GM12878 (cell line): ENCODE measurements around the gene CWC22. TPM values are rescaled to one million over a fixed set of nuclear protein-coding genes. Genes with fewer than 3 reads are reported as not detected.

Experiments used
- ATAC-seq: fragments of 200-7000 bp; cut with Tn5 transposase; 3 replicates; pipeline ENCODE4 v1.9.1; 2020; ENCODE audit warnings: mild to moderate bottlenecking, moderate library complexity
- Bru-seq: library from RNA; stranded (reverse); fragments of 400-500 nt; gene quantifications from one replicate; lab custom pipeline; 2021; lab: Mats Ljungman, UMichigan
- BruChase-seq, 2 experiments: library from RNA; stranded (reverse); fragments of 400-500 nt; gene quantifications; one replicate each; lab custom pipeline; 2021; lab: Mats Ljungman, UMichigan
- BruUV-seq: library from RNA; stranded (reverse); fragments of 400-500 nt; replicated peaks from 2 replicates; lab custom pipeline; 2021; lab: Mats Ljungman, UMichigan
- CTCF ChIA-PET: fragments of 300-600 bp; sonication (Branson Sonifier 250); formaldehyde crosslinking; extraction: SDS; loops from one replicate; lab custom pipeline; 2021; ENCODE audit warnings: inconsistent platforms; lab: Yijun Ruan, JAX
- POLR2A ChIA-PET: fragments of 350-600 bp; formaldehyde crosslinking; extraction: SDS; loops from one replicate; lab custom pipeline; 2021; ENCODE audit warnings: inconsistent platforms; lab: Charles Lee
- RAD21 ChIA-PET: fragments of 300-600 bp; sonication (Branson Sonifier 250); formaldehyde crosslinking; loops from one replicate; lab custom pipeline; 2023; ENCODE audit warnings: antibody characterized with exemption; ENCODE audit not compliant: unreplicated experiment; lab: Charles Lee
- SMC1A ChIA-PET: fragments of 300-600 bp; sonication (Branson Sonifier 250); formaldehyde crosslinking; loops from one replicate; lab custom pipeline; 2023; ENCODE audit not compliant: unreplicated experiment, uncharacterized antibody; lab: Charles Lee
- DNase-seq: peaks from one replicate; pipeline ENCODE4 v3.0.0-alpha.2; 2011; ENCODE audit warnings: low read depth, low spot score
- FAIRE-seq: peaks from 3 replicates; lab custom pipeline; 2011; peaks lifted over from hg19 to GRCh38; lab: Jason Lieb, UNC
- H2AFZ ChIP-seq: 2 replicates; pipeline ENCODE4 v1.6.0; 2011; ENCODE audit warnings: low read depth, low read length, control low read depth; ENCODE audit not compliant: control insufficient read depth
- H3K27ac ChIP-seq: 2 replicates; pipeline ENCODE4 v1.5.1; 2011; ENCODE audit warnings: control low read depth; ENCODE audit not compliant: control insufficient read depth, insufficient read depth
- H3K27me3 ChIP-seq, 2 experiments: replicated peaks in 1 of 2; 2 replicates each; pipeline versions ENCODE4 v1.6.0 to v1.6.1; 2011; ENCODE audit warnings: low read length in 1 of 2; ENCODE audit not compliant: control insufficient read depth in 2 of 2, insufficient read depth in 2 of 2
- H3K36me3 ChIP-seq, 2 experiments: 2 replicates each; pipeline ENCODE4 v1.5.1; 2011; ENCODE audit warnings: low read length in 1 of 2; ENCODE audit not compliant: control insufficient read depth in 2 of 2, insufficient read depth in 2 of 2
- H3K4me1 ChIP-seq: 2 replicates; pipeline ENCODE4 v1.6.1; 2011; ENCODE audit warnings: mild to moderate bottlenecking, low read length, moderate library complexity, mixed read lengths; ENCODE audit not compliant: control insufficient read depth, insufficient read depth
- H3K4me2 ChIP-seq: 2 replicates; pipeline ENCODE4 v1.6.0; 2011; ENCODE audit warnings: control low read depth; ENCODE audit not compliant: control insufficient read depth, insufficient read depth
- H3K4me3 ChIP-seq: fragments of 200-600 bp; sonication (generic); 2 replicates; pipeline ENCODE4 v1.5.1; 2016
- H3K79me2 ChIP-seq: 2 replicates; pipeline ENCODE4 v1.6.0; 2011; ENCODE audit warnings: low read length; ENCODE audit not compliant: control insufficient read depth, insufficient read depth
- H3K9ac ChIP-seq: 2 replicates; pipeline ENCODE4 v1.8.0; 2011; ENCODE audit warnings: low read length, control low read depth, mixed read lengths; ENCODE audit not compliant: control insufficient read depth, insufficient read depth
- H3K9me3 ChIP-seq: replicated peaks from 3 replicates; pipeline ENCODE4 v1.5.1; 2011; ENCODE audit warnings: mild to moderate bottlenecking, low read length; ENCODE audit not compliant: control insufficient read depth, insufficient read depth
- H4K20me1 ChIP-seq: 2 replicates; pipeline ENCODE4 v1.6.0; 2011; ENCODE audit not compliant: control insufficient read depth, insufficient read depth
- CBX5 ChIP-seq: sonication (generic); IDR thresholded peaks from 2 replicates; pipeline ENCODE4 v1.6.1; 2016; ENCODE audit warnings: low read depth, moderate library complexity, mild to moderate bottlenecking, inconsistent platforms
- HCFC1 ChIP-seq: fragments of 150-350 bp; IDR thresholded peaks from 2 replicates; pipeline ENCODE4 v1.6.1; 2014; ENCODE audit warnings: low read length
- NR2C1 ChIP-seq: fragments of 450-650 bp; IDR thresholded peaks from 2 replicates; pipeline ENCODE4 v1.6.1; 2017; ENCODE audit warnings: antibody characterized with exemption, mild to moderate bottlenecking, moderate library complexity
- RB1 ChIP-seq: fragments of 450-650 bp; formaldehyde crosslinking; IDR thresholded peaks from 2 replicates; pipeline ENCODE4 v1.6.1; 2017; ENCODE audit warnings: mild to moderate bottlenecking, borderline replicate concordance
- RBBP5 ChIP-seq: fragments of 200-600 bp; sonication (generic); conservative IDR thresholded peaks from 2 replicates; pipeline ENCODE4 v1.6.1; 2016
- SMAD1 ChIP-seq: fragments of 450-650 bp; IDR thresholded peaks from 2 replicates; pipeline ENCODE4 v1.6.1; 2018; ENCODE audit warnings: mild to moderate bottlenecking, low read depth; ENCODE audit not compliant: partially characterized antibody
- SMARCA5 ChIP-seq: fragments of 450-650 bp; IDR thresholded peaks from 2 replicates; pipeline ENCODE4 v1.6.1; 2017; ENCODE audit warnings: mild to moderate bottlenecking
- TAF1 ChIP-seq: IDR thresholded peaks from 2 replicates; pipeline ENCODE4 v1.6.1; 2011; ENCODE audit warnings: mild to moderate bottlenecking, low read depth, low read length, borderline replicate concordance
- WGBS: methylation state at CpG from one replicate; pipeline ENCODE4 v1.1.6; 2016; ENCODE audit warnings: low lambda C conversion rate; ENCODE audit not compliant: insufficient replicate concordance, insufficient coverage; ENCODE audit errors: missing lambda C conversion rate; 5-methylcytosine and 5-hydroxymethylcytosine counted together
- in situ Hi-C: fragments of 300-500 bp; cut with MboI; formaldehyde crosslinking; loops from 9 replicates; pipeline ENCODE4 v1.14.3; 2018; ENCODE audit warnings: mixed read lengths
- intact Hi-C: fragments of 100-400 bp; cut with micrococcal nuclease; formaldehyde crosslinking; loops from one replicate; pipeline ENCODE4 v1.14.2; 2022; ENCODE audit not compliant: unreplicated experiment
- long read RNA-seq, 2 experiments: library from polyadenylated mRNA; unstranded; transcript quantifications; one replicate each; pipeline ENCODE4 v2.0.0, GENCODE V29; 2019 to 2020
- polyA minus RNA-seq, 3 experiments: library from RNA; depleted of rRNA, polyadenylated mRNA; stranded (reverse); fragments of >200 nt; gene quantifications; 2 replicates each; pipeline ENCODE4 v1.2.3, GENCODE V29; 2011
- polyA plus RNA-seq, 11 experiments: library from polyadenylated mRNA; depleted of rRNA in 4 of 11; unstranded in 6 of 11; stranded (reverse) in 5 of 11; fragments of >200 nt; fragmentation: Nextera tagmentation in 4 of 11; fragmentation: Illumina TruSeq in 1 of 11; extraction: Ambion mirVana in 4 of 11; extraction: Trizol in 1 of 11; gene quantifications; 1 replicate in 1 of 11; 2 replicates in 10 of 11; pipeline versions ENCODE4 v1.2.1 to v1.2.3, GENCODE V29; 2011 to 2016; ENCODE audit warnings: inconsistent platforms in 2 of 11, missing spikeins in 2 of 11, low read depth in 1 of 11
- total RNA-seq, 4 experiments: library from RNA; depleted of rRNA in 3 of 4; stranded (reverse); fragments of >200 nt in 3 of 4; fragmentation: Illumina TruSeq in 1 of 4; extraction: Trizol in 1 of 4; gene quantifications; 2 replicates each; pipeline versions ENCODE4 v1.2.1 to v1.2.3, GENCODE V29; 2013 to 2021
- TF ChIP-seq, protein P1 (sequence below): fragments of 450-650 bp; IDR thresholded peaks from 2 replicates; pipeline ENCODE4 v1.6.1; 2016; ENCODE audit warnings: mild to moderate bottlenecking
- TF ChIP-seq, protein P2 (sequence below): fragments of 450-650 bp; IDR thresholded peaks from 2 replicates; pipeline ENCODE4 v1.6.1; 2018; ENCODE audit warnings: mild to moderate bottlenecking, low read depth, moderate library complexity; ENCODE audit not compliant: partially characterized antibody
- TF ChIP-seq, protein P3 (sequence below): IDR thresholded peaks from 2 replicates; pipeline ENCODE4 v1.6.1; 2012; ENCODE audit warnings: low read length, inconsistent platforms

Gene CWC22
- total RNA-seq (2013; cell fraction: nucleolus; rRNA removed) = 20.3 and 20.4 TPM in 2 replicates
- 19.2 and 21.3 TPM in 2 replicates for total RNA-seq (2014; rRNA removed)
- 26.3 and 26.9 TPM in 2 replicates for total RNA-seq (2014; rRNA removed; fragmentation: Illumina TruSeq; extraction: Trizol)
- total RNA-seq (2021) = 20.4 and 22.1 TPM in 2 replicates
- 7.5 TPM for polyA plus RNA-seq (2011; ENCODE audit: low read depth)
- 8.2 and 12.1 TPM in 2 replicates for polyA plus RNA-seq (2011; rRNA removed)
- 3.0 and 4.7 TPM in 2 replicates for polyA plus RNA-seq (2011; cell fraction: cytosol; rRNA removed)
- 4.9 and 8.1 TPM in 2 replicates for polyA plus RNA-seq (2011; cell fraction: nucleus; rRNA removed)
- 13.2 and 17.1 TPM in 2 replicates for polyA plus RNA-seq (2012)
- polyA plus RNA-seq (2014; fragmentation: Illumina TruSeq; extraction: Trizol) = 38.5 and 50.8 TPM in 2 replicates
- polyA plus RNA-seq (2014; fragmentation: Nextera tagmentation; extraction: Ambion mirVana) = 10 to 100 TPM; 26.4 to 29.5 TPM
- polyA plus RNA-seq (2014; rRNA removed) = 13.8 and 16.6 TPM in 2 replicates
- polyA plus RNA-seq (2016; fragmentation: Nextera tagmentation; extraction: Ambion mirVana) = 10 to 100 TPM; 34.2 to 34.9 TPM
- 6.9 and 11.8 TPM in 2 replicates for polyA minus RNA-seq (2011; rRNA and poly(A)+ RNA removed)
- polyA minus RNA-seq (2011; cell fraction: cytosol; rRNA and poly(A)+ RNA removed) = 3.3 and 5.9 TPM in 2 replicates
- 5.4 and 6.9 TPM in 2 replicates for polyA minus RNA-seq (2011; cell fraction: nucleus; rRNA and poly(A)+ RNA removed)
- Bru-seq, nascent RNA = percentile 87 among the genes with signal in this experiment
- percentile 62 among the genes with signal in this experiment for BruChase-seq, experiment 1, labeled RNA remaining after a 6-hour chase
- percentile 76 among the genes with signal in this experiment for BruChase-seq, experiment 2, labeled RNA remaining after a 2-hour chase
- long read RNA-seq, experiment 1, transcript CWC22-201 (20 exons, 2,392 nt) = major isoform, 17 of 28 reads
- long read RNA-seq, experiment 1, partial matches to known transcripts = 6 of 28 reads
- long read RNA-seq, experiment 1, other reads (novel, unspliced or antisense) = 5 of 28 reads
- long read RNA-seq, experiment 2, transcript CWC22-201 (20 exons, 2,392 nt) = major isoform, 118 of 274 reads
- long read RNA-seq, experiment 2, partial matches to known transcripts = 81 of 274 reads
- long read RNA-seq, experiment 2, other reads (novel, unspliced or antisense) = 75 of 274 reads

DNA sequence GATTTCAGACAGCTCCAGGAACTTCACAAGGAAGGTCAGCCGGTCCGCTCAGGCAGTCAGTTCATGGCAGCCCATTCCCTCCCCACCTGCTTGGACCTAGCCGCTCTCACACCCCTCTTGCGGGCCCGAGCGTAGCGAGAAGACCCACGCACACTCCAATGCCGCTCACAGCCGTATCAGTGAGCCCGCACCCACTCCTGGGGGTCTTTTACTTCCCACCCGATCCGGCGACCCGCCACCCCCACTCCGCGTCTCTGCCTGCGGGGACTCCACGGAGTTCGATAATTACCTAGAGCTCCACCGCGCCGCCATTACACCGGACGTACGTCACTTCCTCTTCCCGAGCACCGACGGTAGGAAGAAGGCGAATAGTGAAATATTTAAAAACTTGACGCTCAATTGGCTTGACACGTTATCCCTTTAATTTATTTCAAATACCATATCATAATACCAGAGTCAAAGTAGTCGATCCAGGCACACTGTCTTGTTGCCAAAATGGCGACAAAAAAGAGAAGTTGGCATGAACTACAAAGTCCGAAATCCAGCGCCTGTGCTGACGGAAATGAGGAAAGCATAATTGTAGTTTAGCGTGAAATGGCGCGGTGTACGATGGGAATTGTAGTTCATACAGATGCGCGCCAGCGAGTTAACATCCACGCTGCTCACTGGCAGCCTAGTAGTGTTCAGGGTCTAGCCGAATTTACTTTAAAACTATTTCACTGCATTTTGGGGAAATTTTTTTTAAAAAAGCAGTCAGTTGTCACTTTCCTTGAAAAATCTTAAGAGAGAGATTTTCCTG, at the start of gene CWC22:
Gene CWC22 (minus strand): TSS at position 517 of the 799 bp plus-strand sequence. CDS start 13,956 bp downstream, outside the sequence.
- no peaks in the 10 kb centered on the region; the same call in 2 of the 3 replicates for H3K9me3 ChIP-seq
- peak within 1 kb of the TSS; percentile 93 for H3K9ac ChIP-seq
- no peaks in the 10 kb centered on the region for H3K36me3 ChIP-seq
- ChIA-PET SMC1A (no interaction called here), POLR2A (interaction anchor here (0.6 kb wide), 1 partner anchor 10 kb away, joined by 3 read pairs; no protein-coding TSS in a partner anchor), RAD21 (interaction anchor here (1.3 kb wide), 1 partner anchor 16 kb away, joined by 3 read pairs; no protein-coding TSS in a partner anchor), CTCF (interaction anchor here (1.1 to 1.4 kb wide), 2 partner anchors 10 to 19 kb away, joined by 3 to 4 read pairs; no protein-coding TSS in a partner anchor)
- H2AFZ ChIP-seq = peak within 1 kb of the TSS; percentile 97
- in situ Hi-C loops = no loop called here
- H3K4me2 ChIP-seq = peak within 1 kb of the TSS; percentile 87
- DNase-seq (peak; percentile 91), ATAC-seq (peak; percentile 93), FAIRE-seq (peak; percentile 98)
- BruUV-seq = no TSS peak
- H3K27ac ChIP-seq = peak within 1 kb of the TSS; percentile 98
- H3K27me3 ChIP-seq = no peaks in the 10 kb centered on the region
- intact Hi-C loops = loop anchor here (5.0 to 10.0 kb wide), 2 partner anchors 742 to 975 kb away; partner anchors contain the start of genes SESTD1 and UBE2E3
- H3K4me1 ChIP-seq = peaks cover 5% of the 10 kb centered on the region
- WGBS = under 1% methylated on average over 46 of the region's 46 CpGs
- peaks cover 44% of the 10 kb centered on the region for H3K79me2 ChIP-seq
- H3K4me3 ChIP-seq = peak within 1 kb of the TSS; percentile 89
- H4K20me1 ChIP-seq = peaks cover 3% of the 10 kb centered on the region; the same call in 1 of the 2 replicates
- TF ChIP-seq, protein P1, sequence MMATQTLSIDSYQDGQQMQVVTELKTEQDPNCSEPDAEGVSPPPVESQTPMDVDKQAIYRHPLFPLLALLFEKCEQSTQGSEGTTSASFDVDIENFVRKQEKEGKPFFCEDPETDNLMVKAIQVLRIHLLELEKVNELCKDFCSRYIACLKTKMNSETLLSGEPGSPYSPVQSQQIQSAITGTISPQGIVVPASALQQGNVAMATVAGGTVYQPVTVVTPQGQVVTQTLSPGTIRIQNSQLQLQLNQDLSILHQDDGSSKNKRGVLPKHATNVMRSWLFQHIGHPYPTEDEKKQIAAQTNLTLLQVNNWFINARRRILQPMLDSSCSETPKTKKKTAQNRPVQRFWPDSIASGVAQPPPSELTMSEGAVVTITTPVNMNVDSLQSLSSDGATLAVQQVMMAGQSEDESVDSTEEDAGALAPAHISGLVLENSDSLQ = no peak
- TF ChIP-seq, protein P2, sequence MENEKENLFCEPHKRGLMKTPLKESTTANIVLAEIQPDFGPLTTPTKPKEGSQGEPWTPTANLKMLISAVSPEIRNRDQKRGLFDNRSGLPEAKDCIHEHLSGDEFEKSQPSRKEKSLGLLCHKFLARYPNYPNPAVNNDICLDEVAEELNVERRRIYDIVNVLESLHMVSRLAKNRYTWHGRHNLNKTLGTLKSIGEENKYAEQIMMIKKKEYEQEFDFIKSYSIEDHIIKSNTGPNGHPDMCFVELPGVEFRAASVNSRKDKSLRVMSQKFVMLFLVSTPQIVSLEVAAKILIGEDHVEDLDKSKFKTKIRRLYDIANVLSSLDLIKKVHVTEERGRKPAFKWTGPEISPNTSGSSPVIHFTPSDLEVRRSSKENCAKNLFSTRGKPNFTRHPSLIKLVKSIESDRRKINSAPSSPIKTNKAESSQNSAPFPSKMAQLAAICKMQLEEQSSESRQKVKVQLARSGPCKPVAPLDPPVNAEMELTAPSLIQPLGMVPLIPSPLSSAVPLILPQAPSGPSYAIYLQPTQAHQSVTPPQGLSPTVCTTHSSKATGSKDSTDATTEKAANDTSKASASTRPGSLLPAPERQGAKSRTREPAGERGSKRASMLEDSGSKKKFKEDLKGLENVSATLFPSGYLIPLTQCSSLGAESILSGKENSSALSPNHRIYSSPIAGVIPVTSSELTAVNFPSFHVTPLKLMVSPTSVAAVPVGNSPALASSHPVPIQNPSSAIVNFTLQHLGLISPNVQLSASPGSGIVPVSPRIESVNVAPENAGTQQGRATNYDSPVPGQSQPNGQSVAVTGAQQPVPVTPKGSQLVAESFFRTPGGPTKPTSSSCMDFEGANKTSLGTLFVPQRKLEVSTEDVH = peak; percentile 92
- TF ChIP-seq TAF1 (peak; percentile 91), CBX5 (0 out of 2 replicates have a peak, but pooled peaks have one; percentile 50), RBBP5 (0 out of 2 replicates have a peak, but pooled peaks have one; percentile 71), SMARCA5 (0 out of 2 replicates have a peak, but pooled peaks have one; percentile 39), RB1 (0 out of 2 replicates have a peak, but pooled peaks have one; percentile 36), HCFC1 (peak; percentile 97), SMAD1 (peak; percentile 22), NR2C1 (peak; percentile 57)
- TF ChIP-seq, protein P3, sequence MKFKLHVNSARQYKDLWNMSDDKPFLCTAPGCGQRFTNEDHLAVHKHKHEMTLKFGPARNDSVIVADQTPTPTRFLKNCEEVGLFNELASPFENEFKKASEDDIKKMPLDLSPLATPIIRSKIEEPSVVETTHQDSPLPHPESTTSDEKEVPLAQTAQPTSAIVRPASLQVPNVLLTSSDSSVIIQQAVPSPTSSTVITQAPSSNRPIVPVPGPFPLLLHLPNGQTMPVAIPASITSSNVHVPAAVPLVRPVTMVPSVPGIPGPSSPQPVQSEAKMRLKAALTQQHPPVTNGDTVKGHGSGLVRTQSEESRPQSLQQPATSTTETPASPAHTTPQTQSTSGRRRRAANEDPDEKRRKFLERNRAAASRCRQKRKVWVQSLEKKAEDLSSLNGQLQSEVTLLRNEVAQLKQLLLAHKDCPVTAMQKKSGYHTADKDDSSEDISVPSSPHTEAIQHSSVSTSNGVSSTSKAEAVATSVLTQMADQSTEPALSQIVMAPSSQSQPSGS = peak; percentile 48; the same call in 1 of the 2 replicates
